Measurements from ENCODE around the gene GATAD2A.
"Not testable (repeated sequence)": the region's sequence is repeated elsewhere in the genome, so short reads cannot be mapped to it uniquely, and the experiment has no call there.

Gene GATAD2A, protein sequence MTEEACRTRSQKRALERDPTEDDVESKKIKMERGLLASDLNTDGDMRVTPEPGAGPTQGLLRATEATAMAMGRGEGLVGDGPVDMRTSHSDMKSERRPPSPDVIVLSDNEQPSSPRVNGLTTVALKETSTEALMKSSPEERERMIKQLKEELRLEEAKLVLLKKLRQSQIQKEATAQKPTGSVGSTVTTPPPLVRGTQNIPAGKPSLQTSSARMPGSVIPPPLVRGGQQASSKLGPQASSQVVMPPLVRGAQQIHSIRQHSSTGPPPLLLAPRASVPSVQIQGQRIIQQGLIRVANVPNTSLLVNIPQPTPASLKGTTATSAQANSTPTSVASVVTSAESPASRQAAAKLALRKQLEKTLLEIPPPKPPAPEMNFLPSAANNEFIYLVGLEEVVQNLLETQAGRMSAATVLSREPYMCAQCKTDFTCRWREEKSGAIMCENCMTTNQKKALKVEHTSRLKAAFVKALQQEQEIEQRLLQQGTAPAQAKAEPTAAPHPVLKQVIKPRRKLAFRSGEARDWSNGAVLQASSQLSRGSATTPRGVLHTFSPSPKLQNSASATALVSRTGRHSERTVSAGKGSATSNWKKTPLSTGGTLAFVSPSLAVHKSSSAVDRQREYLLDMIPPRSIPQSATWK
- long read RNA-seq, donor 1, result 0 reads
- long read RNA-seq, donor 2, result 0 reads
- long read RNA-seq, donor 3, result 0 reads
- long read RNA-seq, donor 4, partial matches to known transcripts, result 57 of 59 reads
- long read RNA-seq, donor 4, other reads (novel, unspliced or antisense), result 0 of 59 reads
- long read RNA-seq, donor 5, result 0 reads
- long read RNA-seq, donor 6, partial matches to known transcripts, result 56 of 56 reads
- long read RNA-seq, donor 6, other reads (novel, unspliced or antisense), result 0 of 56 reads
- long read RNA-seq, donor 7, result 0 reads
- long read RNA-seq, donor 8, result 0 reads

DNA sequence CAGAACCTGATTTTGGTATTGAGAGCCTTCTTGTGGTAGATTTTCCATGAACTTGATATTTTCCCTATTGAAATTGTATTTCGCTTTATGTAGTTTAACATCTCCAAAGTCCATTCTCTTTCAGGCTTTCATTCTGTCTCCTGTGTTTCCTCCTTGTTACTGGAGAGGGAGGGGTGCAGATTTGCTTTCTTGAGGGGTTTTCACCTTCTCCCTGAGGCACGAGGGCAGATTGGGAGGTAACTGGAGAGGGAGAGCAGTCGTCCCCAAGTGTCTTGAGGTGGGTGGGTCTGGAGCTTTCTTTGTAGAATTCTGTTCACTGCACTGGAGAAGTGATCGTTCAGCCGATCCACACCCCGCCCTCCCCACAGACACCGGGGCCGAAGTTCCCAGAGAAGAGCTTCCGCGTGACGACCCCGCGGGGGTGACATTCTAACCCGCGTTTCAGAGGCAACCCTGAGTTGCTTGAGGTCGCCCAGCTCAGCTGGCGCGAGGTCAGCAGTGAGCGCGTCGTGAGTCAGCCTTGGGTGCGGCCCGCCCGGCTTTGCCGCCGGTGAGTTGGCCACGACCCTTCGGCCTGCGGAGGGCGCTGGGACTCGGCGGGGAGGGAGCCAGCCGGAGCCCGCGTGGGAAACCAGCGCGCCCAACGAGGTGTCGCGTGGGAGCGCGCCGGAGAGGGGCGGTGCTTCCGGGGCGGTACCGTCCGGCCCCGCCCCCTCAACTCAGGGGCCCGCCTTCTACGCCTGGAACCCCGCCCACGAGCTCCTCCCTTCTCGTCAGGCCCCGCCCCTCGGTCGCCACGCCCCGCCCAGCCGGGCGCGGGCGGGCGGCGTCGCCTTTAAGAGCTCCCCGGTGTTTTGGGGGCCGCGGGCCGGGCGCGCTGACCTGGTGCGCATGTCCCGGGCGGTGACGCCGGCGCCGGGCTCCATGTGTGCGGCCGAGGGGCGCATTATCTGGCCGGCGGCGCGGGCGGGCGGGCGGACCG lies at the start of gene GATAD2A:
Gene GATAD2A (plus strand): TSS at position 797 of the 982 bp plus-strand sequence. CDS start 59,671 bp downstream, outside the sequence.
- DNase-seq, result peak; percentile 97

GRCh38 chr19:19356500-19356899 lies 49.0 kb upstream of the GATAD2A start:
- no peak for DNase-seq

DNA sequence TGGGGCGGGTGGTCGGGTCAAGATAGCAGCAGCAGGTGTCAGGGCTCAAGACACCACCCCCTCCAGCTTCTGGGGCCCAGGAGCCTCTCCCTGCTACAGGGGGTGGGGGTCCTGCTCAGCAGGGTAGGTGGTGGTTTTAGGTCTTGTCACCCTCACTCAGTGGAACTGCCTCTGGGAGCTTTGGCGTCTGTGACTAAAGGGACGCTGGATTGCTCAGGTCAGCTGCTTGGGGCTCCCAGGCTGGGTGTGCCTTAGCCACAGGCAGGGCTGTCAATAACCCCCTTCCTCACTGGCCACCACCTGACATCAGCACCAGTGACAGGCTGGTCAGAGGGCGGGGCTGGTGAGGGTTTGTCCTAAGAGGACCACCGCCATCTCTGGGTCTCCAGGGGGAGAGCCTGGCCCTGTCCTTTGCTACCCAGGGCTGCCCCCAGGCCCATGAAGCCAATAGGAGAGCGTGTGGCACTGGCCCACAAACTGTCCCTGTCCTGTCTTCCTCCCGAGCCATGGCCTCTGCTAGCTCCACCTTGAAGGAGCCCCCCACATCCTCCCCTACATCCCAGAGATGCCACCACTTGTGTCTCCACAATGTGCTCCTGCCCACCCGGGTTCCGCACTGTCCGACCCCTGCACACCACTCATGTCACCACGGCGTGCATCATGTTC lies 48.4 kb upstream of the GATAD2A start:
- DNase-seq, result no peak

GRCh38 chr19:19361075-19361594 lies 44.3 kb upstream of the GATAD2A start:
- peak; percentile 57 for DNase-seq

DNA sequence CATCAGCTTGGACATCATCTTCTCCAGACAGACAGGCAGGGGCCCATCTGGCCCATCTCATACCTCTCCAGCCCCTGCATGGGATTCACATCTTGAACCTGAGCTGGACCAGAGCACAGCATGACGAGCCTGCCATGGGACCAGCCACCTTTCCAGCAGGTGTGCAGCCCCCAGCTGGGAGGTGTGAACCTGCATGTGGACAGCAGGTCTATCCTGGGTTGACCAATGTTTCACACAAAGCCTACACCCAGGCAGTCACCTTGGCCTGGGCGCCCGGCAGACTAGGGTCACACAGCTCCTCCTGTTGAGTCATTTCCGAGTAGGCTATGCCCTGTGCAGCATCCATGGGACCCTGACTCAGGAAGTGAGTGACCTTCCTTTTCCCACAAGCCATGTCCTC lies 43.4 kb upstream of the GATAD2A start:
- DNase-seq, result no peak

GRCh38 chr19:19366434-19367396 lies 38.8 kb upstream of the GATAD2A start:
- DNase-seq, result peak; percentile 65

DNA sequence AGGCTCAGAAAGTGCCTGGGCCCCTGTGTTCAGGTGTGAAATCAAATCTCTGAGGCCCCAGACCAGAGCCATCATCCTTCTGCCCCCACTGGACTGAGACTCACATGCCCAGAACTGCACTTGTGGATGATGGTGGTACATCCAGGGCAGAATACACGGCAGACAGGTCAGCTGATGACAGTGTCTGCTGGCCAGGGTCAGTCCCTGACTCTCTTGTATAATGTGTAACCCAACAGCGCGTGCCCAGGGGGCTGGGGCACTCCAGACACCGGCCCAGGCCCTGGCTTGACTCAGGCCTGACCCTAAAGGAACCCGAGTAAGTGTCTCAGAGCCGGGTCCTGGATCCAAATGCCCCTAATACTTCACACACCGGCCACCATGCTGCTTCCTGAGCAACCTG lies 37.4 kb upstream of the GATAD2A start:
- no peak for DNase-seq

GRCh38 chr19:19371059-19371458 lies 34.4 kb upstream of the GATAD2A start:
- no peak for DNase-seq

GRCh38 chr19:19372656-19373416 lies 32.6 kb upstream of the GATAD2A start:
- no peak for DNase-seq

- DNase-seq, result no peak
These were observed 25.9 kb upstream of the GATAD2A start for GRCh38 chr19:19379527-19379926.

DNA sequence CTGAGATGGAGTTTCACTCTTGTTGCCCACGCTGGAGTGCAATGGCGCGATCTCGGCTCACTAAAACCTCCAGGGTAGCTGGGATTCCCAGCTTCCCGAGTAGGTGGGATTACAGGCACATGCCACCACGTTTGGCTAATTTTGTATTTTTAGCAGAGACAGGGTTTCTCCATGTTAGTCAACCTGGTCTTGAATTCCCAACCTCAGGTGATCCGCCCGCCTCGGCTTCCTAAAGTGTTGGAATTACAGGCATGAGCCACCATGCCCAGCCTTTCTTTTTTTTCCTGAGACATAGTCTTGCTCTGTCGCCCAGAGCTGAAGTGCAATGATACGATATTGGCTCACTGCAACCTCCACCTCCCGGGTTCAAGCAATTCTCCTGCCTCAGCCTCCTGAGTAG lies 25.2 kb upstream of the GATAD2A start:
- not testable (repeated sequence) for DNase-seq

GRCh38 chr19:19381007-19381926 lies 24.2 kb upstream of the GATAD2A start:
- DNase-seq, result no peak

DNA sequence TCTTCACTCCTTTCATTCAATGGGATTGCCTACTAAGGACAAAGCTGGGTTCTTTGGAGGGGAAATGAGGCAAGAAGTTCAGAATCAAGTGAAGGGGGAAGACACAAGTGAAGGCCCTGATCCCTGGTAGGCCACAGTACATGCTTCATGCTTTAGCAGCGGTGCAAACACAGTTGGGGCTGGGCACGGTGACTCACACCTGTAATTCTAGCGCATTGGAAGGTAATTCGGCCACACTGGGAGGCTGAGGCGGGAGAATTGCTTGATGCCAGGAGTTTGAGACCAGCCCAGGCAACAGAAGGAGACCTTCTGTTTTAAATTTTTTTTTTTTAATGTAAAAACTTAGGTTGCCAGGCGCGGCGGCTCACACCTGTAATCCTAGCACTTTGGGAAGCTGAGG lies 23.4 kb upstream of the GATAD2A start:
- DNase-seq, result no peak

- no peak for DNase-seq
These were observed 21.0 kb upstream of the GATAD2A start for GRCh38 chr19:19384486-19384885.

DNA sequence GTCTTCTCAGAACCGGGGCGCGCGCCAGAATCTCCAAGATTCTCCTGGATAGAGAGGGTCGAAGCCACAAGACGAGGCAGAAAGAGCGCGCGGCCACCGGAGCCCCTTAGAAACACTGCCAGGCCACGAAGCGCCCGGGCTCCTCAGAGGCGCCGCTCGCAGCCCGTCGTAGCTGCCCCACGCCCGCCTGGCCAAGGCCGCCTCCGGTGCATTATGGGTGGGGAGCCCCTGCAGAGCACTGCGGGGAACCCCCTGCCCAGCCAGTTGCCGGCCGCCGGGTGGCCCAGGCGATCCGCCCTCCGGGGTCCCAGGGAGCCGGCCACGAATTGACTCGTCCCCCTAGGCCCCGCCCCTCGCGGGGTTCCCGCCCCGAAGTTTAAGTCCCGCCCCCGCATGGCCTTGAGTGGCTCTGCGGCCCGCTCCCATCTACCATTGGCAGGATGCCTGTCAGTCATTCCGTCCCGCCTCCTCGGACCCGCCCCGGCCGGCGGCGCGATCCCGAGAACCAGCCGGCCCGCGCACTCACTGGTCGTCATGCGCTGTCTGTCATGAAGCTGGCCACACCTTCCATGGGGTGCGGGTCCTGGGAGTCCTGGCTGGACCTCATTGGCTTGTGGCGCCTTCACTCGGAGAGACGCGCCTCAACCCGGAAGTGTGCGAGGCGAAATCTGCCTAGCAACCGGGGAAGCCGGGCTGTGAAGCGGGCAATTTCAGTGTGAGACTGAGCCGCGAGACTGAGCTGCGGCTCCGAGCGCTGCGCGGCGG lies 20.2 kb upstream of the GATAD2A start:
- peak; percentile 94 for DNase-seq

DNA sequence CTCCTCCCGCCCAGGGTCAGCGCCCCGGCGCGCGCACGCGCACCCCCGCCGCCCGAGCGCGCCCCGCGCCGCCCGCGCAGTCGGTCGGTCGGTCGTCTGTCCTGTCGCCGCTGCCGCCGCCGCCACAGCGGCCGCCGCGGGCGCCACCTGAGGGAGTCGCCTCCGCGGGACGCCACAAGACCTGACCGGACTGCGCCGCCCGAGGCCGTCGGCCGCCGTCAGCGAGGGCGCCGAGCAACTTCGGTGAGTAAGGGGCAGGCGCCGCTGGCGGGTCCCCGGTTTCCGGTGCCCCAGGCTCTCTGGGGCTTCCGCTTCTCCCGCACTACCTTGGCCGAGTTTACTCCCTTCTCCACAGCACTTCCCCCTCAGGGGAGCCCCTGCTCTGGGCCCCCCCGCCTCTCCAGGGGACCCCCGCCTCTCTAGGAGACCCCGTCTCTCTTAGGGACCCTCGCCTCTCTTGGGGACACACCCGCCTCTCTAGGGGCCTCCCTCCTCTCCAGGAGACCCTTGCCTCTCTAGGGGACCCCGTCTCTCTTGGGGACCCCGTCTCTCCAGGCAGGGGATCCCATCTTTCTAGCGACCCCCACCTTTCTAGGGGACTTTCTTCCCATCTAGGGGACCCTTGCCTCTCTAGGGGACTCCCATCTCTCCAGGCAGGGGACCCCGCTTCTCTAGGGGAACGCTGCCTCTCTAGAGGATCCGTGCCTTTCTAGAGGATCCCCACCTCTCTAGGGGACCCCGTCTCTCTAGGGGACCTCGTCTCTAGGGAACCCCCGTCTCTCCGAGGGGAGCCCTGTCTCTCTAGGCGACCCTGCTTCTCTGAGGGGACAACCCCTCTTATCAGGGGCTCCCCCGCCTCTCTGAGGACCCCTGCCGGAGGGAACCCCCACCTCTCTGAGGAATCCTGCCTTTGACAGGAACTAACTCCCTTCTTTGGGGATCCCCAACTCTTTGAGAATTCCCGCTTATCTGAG lies 19.3 kb upstream of the GATAD2A start:
- peak; percentile 64 for DNase-seq
